Measurements from ENCODE around the gene TAS1R1. TPM values are rescaled to one million over a fixed set of nuclear protein-coding genes. Genes with fewer than 3 reads are reported as not detected.

The TAS1R1 gene
- total and polyA plus RNA-seq, 9 of the 15 experiments (the other 6 are each of a cell fraction or from before 2014, with no cell fraction given) = 0.06 TPM; not detected in 8

- TF ChIP-seq ARID3A (IDR thresholded peaks at IDR 0.05; ENCODE audit: borderline replicate concordance, low read depth, low read length) = no peak
- TF ChIP-seq LEF1 (IDR thresholded peaks at IDR 0.05) = no peak
- no peak for TF ChIP-seq CREB5 (CRISPR knock-in tag; IDR thresholded peaks at IDR 0.05)
- TF ChIP-seq ZNF668 (CRISPR knock-in tag; IDR thresholded peaks at IDR 0.05) = no peak
- no peak for TF ChIP-seq MLLT1 (IDR thresholded peaks at IDR 0.05)
- no peak for TF ChIP-seq TOE1 (IDR thresholded peaks at IDR 0.05; ENCODE audit: borderline replicate concordance)
- no peak for TF ChIP-seq TOE1 (CRISPR knock-in tag; IDR thresholded peaks at IDR 0.05; ENCODE audit: borderline replicate concordance, low read depth)
- no peak for TF ChIP-seq BCLAF1 (IDR thresholded peaks at IDR 0.05; ENCODE audit: borderline replicate concordance in 1 of 2, control insufficient read depth in 1 of 2, low read depth in 2 of 2, low read length in 1 of 2)
- TF ChIP-seq SOX6 (IDR thresholded peaks at IDR 0.05) = no peak
- 0 out of 2 replicates have a peak, but pooled peaks have one; percentile 32 for TF ChIP-seq POLR2A (conservative IDR thresholded peaks at IDR 0.05)
- TF ChIP-seq E2F8 (IDR thresholded peaks at IDR 0.05; ENCODE audit: low read depth, partially characterized antibody) = no peak
- no peak for TF ChIP-seq CLOCK (CRISPR knock-in tag; IDR thresholded peaks at IDR 0.05; ENCODE audit: borderline replicate concordance)
- TF ChIP-seq ZFP1 (CRISPR knock-in tag; IDR thresholded peaks at IDR 0.05) = no peak
Observed at GRCh38 chr1:6600410-6601048, 45.4 kb downstream of the TAS1R1 start (continued).
